GM12891 (cell line): ENCODE data around the gene ITSN1.
"Not testable (repeated sequence)": the region's sequence is repeated elsewhere in the genome, so short reads cannot be mapped to it uniquely, and the experiment has no call there.

ENCODE experiments used
- DNase-seq: peaks from one replicate; pipeline ENCODE4 v3.0.0; 2011; ENCODE audit warnings: low spot score; ENCODE audit not compliant: insufficient read length
- FAIRE-seq: peaks from 2 replicates; lab custom pipeline; 2011; peaks lifted over from hg19 to GRCh38; lab: Jason Lieb, UNC
- PAX5 ChIP-seq: IDR thresholded peaks from 2 replicates; pipeline ENCODE4 v1.6.1; 2011; ENCODE audit warnings: low read length, moderate library complexity, mild to moderate bottlenecking; ENCODE audit not compliant: insufficient read depth, severe bottlenecking
- POLR2A ChIP-seq: IDR thresholded peaks from 2 replicates; pipeline ENCODE4 v1.6.1; 2011; ENCODE audit warnings: low read depth, low read length, control low read depth
- POLR2AphosphoS5 ChIP-seq: IDR thresholded peaks from 2 replicates; pipeline ENCODE4 v1.6.1; 2011; ENCODE audit warnings: low read depth, low read length, control low read depth
- POU2F2 ChIP-seq: IDR thresholded peaks from 2 replicates; pipeline ENCODE4 v1.6.1; 2011; ENCODE audit warnings: low read depth, mild to moderate bottlenecking, control low read depth, low read length, moderate library complexity
- SPI1 ChIP-seq: IDR thresholded peaks from 2 replicates; pipeline ENCODE4 v1.6.1; 2011; ENCODE audit warnings: low read depth, low read length, control low read depth
- TAF1 ChIP-seq: IDR thresholded peaks from 2 replicates; pipeline ENCODE4 v1.6.1; 2011; ENCODE audit warnings: low read depth, low read length, control low read depth

The ITSN1 gene

GRCh38 chr21:33861125-33861524, 218.8 kb downstream of the ITSN1 start:
- DNase-seq (no peak), FAIRE-seq (no peak)
- no peak for TF ChIP-seq POLR2AphosphoS5
- no peak for TF ChIP-seq PAX5
- no peak for TF ChIP-seq TAF1
- no peak for TF ChIP-seq POU2F2
- TF ChIP-seq POLR2A: no peak
- TF ChIP-seq SPI1: no peak

- not testable (repeated sequence) for FAIRE-seq, DNase-seq
Measured at GRCh38 chr21:33863191-33863590, 220.9 kb downstream of the ITSN1 start.

GRCh38 chr21:33864150-33864549, 221.8 kb downstream of the ITSN1 start:
- no peak for TF ChIP-seq TAF1
- TF ChIP-seq POLR2AphosphoS5: no peak
- TF ChIP-seq SPI1: no peak
- FAIRE-seq (no peak), DNase-seq (no peak)

GRCh38 chr21:33865176-33865575, 222.9 kb downstream of the ITSN1 start:
- no peak for FAIRE-seq
- TF ChIP-seq SPI1 (no peak), POLR2AphosphoS5 (no peak), PAX5 (no peak)
- no peak for DNase-seq

GRCh38 chr21:33865996-33866575, 223.8 kb downstream of the ITSN1 start:
- no peak for FAIRE-seq
- DNase-seq: no peak
- TF ChIP-seq TAF1: no peak
- no peak for TF ChIP-seq SPI1
- no peak for TF ChIP-seq POU2F2
- no peak for TF ChIP-seq PAX5
- TF ChIP-seq POLR2A: no peak
- TF ChIP-seq POLR2AphosphoS5: no peak

- FAIRE-seq: no peak
- DNase-seq: no peak
- TF ChIP-seq POLR2A (no peak), PAX5 (no peak), POLR2AphosphoS5 (no peak), SPI1 (no peak), POU2F2 (no peak), TAF1 (no peak)
Measured at GRCh38 chr21:33866826-33867225, 224.5 kb downstream of the ITSN1 start.

- DNase-seq, FAIRE-seq: not testable (repeated sequence)
Measured at GRCh38 chr21:33867868-33868267, 225.6 kb downstream of the ITSN1 start.

GRCh38 chr21:33869873-33870272, 227.6 kb downstream of the ITSN1 start:
- TF ChIP-seq TAF1: no peak
- TF ChIP-seq PAX5: no peak
- TF ChIP-seq POLR2AphosphoS5: no peak
- no peak for TF ChIP-seq POU2F2
- TF ChIP-seq POLR2A: no peak
- TF ChIP-seq SPI1: no peak
- FAIRE-seq: no peak

GRCh38 chr21:33870768-33871167, 228.5 kb downstream of the ITSN1 start:
- FAIRE-seq: no peak
- TF ChIP-seq POU2F2 (no peak), SPI1 (no peak), PAX5 (no peak), TAF1 (no peak), POLR2A (no peak), POLR2AphosphoS5 (no peak)
- DNase-seq: no peak

More at GRCh38 chr21:33869873-33870272, 227.6 kb downstream of the ITSN1 start:
- DNase-seq: no peak

- no peak for TF ChIP-seq POLR2AphosphoS5
- TF ChIP-seq TAF1: no peak
- no peak for TF ChIP-seq SPI1
- TF ChIP-seq POLR2A: no peak
- TF ChIP-seq POU2F2: no peak
- no peak for TF ChIP-seq PAX5
- FAIRE-seq (no peak), DNase-seq (no peak)
Measured at GRCh38 chr21:33871171-33871570, 228.9 kb downstream of the ITSN1 start.

- FAIRE-seq (no peak), DNase-seq (no peak)
- TF ChIP-seq TAF1 (no peak), POLR2A (no peak), POU2F2 (no peak), POLR2AphosphoS5 (no peak), SPI1 (no peak), PAX5 (no peak)
Measured at GRCh38 chr21:33872881-33873515, 230.7 kb downstream of the ITSN1 start.
